Fibroblast of the conjunctiva (primary cell): Measurements from ENCODE around the gene EMP2.
"Not testable (repeated sequence)": the region's sequence is repeated elsewhere in the genome, so short reads cannot be mapped to it uniquely, and the experiment has no call there.

ENCODE experiments used
- DNase-seq: peaks from one replicate; pipeline ENCODE4 v3.0.0-alpha.2; 2010; ENCODE audit warnings: low read depth

The EMP2 gene, protein sequence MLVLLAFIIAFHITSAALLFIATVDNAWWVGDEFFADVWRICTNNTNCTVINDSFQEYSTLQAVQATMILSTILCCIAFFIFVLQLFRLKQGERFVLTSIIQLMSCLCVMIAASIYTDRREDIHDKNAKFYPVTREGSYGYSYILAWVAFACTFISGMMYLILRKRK

DNA sequence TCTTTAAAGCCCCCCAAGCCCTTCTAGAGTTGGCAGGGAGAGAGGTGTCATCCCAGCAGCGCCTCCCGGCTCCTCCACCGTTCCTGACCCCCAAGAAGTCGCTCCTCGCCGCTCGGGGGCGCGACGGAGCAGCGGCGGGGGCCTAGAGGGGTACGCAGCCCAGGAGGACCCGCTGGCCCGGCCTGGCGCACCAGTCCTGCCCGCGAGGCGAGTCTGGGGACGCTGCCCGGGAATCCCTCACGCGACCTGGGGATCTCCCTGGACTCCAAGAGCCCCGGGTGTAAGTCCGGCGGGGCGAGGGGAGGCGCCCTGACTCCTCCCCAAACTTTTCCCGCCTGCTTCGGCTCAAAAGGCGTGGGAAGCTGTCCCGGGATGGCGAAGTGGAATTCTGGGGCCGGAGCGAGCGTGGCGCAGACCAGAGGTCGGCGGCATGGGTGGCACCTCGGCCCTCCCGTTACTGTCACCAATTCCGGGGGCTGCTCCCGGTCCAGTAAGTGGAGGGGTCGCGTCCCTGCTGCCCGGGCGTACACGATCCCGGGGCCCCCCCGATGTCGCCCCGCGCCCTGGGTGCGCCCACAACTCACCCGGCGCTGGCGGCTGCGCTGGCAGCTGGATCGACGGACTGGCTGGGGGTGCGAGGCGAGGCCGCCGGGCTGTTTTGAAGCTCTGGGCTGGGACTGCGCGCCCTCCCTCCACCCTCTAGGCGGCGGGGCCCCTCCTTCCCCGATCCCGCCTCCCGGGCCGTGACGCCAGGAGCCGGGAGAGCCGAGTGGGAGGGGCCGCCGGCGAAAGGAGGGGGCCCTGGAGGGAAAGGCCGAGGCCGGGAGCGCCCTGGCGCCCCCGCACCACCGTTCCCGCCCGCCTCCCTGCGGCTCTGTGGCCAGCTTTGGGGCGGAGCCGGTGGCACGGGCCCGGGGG lies at the start of gene EMP2:
Gene EMP2 (minus strand): TSS at position 634 of the 918 bp plus-strand sequence. CDS start 32,981 bp downstream, outside the sequence.
- peak; percentile 35 for DNase-seq

DNA sequence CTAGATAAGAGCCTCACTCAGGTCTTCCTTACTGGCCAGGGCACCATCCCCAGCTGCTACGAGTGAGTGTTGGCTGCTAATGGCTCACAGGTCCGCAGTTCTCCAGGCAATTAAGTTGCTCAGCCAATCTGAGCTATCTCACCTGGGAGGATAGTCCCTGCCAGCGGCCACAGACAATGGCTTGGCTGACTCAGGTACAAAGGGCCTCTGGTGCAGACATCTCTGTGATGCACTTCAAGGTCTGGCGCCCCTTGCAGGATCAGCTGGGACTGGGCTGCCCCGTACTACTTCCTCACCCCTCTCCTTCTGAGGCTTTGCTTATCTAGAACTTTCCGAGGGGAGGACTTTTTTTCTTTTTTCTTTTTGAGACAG lies 49.2 kb upstream of the EMP2 start:
- no peak for DNase-seq

DNA sequence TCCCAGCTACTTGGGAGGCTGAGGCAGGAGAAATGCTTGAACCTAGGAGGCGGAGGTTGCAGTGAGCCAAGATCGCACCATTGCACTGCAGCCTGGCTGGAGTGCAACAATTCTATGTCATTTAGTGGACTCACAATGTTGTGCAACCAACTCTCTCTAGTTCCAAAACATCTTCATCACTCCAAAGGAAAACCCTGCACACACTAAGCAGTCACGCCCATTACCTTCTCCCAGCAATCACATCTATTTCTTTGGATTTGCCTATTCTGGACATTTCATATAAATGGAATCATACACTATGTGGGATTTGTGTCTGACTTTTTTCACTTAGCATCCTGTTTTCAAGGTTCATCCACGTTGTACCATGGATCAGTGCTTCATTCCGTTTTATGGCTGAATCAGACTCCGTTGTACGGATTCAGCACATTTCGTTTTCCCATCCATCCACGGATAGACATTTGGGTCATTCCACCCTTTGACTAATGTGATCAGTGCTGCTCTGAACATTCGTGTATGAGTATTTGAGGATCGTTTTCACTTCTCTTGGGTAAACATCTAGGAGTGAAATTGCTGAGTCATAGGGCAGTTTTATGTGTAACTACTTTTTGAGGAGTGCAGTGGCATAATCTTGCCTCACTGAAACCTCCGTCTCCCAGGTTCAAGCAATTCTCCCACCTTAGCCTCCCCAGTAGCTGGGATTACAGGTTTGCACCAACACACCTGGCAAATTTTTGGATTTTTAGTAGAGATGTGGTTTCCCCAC lies 45.4 kb upstream of the EMP2 start:
- DNase-seq = no peak

DNA sequence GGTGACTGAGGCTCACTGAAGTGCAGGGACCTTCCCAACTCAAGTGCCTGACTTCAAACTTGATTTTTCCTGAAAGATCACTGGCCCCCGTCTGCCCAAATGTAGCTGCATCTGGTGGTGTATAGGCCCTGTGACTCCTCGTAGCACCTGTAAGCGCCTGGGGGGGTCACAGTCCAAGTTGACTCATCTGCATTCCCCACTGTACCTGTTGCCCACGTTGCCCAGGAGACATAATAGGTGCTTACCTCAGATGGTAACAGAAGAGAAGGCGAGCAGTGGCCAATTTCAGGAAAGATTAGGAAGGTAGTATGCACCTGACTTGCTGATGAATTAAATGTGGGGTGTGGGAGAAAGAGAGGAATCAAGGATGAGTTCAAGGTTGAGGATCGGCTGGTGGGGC lies 44.1 kb upstream of the EMP2 start:
- no peak for DNase-seq

DNA sequence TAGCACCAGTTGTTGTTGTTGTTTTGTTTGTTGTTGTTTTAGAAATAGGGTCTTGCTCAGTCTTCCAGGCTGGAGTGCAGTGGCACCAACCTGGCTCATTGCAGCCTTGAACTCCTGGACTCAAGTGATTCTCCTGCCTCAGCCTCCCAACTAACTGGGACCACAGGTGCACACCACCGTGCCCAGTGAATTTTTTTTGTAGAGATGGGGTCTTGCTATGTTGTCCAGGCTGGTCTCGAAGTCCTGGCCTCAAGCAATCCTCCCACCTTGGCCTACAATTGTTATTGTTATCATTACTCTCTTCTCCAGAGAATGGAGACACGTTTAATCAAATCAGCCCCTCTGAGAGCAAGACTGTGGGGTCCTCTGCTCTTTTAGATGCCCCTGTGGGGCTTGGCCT lies 42.7 kb upstream of the EMP2 start:
- no peak for DNase-seq

DNA sequence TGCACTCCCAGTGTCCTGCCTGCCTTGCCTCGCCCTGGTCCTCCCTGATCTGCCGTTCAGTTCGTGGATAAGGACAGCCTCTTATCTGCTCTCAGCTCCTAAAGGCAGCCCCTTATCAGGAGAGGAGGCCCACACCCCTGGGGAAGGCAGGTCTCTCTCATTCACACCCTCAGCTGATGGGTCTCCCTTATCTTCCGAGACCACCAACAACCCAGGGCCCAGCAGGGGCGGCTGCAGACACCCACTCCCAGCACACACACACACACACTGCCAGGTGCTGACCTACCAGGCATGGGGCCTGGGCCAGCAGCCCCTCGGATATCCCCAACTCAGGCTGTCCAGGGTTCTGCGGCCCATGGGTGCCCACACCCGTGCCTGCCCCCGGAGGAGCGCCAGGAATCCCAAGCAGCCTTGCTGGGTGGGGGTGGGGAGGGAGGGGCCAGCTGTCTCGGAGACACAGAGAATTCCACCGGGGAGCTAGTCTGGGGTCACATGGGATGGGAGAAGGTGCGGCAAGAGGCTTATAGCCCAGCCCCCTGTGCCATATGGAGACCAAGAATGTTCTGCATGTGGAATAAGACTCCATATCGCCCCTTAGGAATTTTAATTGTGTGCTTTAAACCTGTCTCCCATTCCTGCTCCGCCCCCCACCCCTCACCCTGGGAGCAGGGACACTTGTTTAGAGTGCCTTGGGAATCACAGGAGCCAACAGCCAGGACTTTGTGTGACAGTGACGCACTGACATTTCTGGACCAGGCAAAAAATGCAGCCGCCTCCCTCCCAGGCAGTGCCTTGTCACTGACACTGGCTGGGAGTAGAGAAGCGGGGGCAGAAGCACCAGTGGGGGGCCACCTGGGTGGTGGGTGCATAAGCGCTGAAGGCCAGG lies 41.9 kb upstream of the EMP2 start:
- DNase-seq = no peak

DNA sequence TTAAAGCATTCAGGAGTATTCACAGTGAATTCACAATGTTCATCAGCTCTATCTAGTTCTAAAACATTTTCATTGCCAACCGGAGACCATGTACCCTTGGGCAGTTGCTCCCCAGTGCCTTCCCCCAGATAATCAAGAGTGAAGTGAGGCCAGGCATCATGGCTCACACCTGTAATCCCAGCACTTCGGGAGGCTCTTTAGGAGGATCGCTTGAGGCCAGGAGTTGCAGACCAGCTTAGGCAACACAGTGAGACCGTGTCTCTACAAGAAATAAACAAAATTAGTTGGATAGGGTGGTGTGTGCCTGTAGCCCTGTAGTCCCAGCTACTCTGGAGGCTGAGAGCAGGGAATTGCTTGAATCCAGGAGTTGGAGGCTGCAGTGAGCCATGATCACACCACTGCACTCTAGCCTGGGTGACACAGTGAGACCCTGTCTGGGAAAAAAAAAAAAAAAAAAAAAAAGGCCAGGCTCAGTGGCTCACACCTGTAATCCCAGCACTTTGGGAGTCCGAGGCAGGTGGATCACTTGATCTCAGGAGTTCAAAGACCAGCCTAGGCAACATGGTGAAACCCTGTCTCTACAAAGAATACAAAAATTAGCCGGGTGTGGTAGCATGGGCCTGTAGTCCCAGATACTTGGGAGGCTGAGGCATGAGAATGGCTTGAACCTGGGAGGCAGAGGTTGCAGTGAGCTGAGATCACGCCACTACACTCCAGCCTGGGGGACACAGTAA lies 41.0 kb upstream of the EMP2 start:
- DNase-seq = not testable (repeated sequence)

DNA sequence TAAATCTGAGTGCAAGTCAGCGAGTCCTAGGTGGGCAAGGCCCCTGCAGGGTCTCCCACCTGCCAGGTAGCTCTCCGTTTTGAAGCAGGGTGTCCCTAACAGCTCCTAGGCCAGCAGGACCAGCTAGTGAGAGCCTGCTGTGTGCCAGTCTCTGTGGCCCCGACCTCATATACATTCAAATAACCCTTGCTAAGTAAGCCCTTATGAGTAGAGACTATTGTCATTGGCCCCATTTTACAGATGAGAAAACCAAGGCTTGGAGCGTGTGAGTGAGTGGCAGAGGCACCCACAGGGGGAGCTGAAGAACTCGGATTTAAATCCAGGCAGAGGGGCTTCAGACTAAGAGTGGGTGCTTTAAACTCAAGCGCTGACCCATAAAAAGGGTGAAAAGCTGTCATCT lies 39.7 kb upstream of the EMP2 start:
- DNase-seq = no peak

DNA sequence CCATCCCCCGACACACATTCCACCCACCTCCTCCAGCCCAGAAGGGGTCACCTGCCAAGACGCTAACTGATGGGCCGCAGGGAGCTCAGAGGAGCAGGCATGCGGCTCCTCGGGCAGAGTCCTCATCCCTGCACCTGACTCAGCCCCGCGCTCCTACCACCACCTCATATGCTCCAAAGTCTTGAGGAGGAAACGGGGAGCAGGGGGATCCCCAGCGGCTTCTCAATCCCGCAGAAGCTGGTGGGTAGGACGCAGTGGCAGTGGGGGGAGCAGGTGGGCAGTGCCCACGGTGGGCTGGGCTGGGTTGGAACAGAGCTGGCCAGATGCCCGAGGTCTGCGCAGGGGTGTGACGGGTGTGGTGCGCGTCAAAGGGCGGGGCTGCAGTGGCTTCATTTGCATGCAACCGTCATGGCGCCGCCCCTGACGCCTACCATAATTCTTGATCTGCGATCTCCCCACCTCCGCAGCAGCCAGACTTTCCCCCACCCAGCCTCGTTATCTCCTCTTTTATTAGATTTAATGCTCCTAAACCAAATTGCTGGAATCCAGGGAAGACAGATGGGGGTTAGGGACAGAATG lies 39.0 kb upstream of the EMP2 start:
- DNase-seq = no peak

DNA sequence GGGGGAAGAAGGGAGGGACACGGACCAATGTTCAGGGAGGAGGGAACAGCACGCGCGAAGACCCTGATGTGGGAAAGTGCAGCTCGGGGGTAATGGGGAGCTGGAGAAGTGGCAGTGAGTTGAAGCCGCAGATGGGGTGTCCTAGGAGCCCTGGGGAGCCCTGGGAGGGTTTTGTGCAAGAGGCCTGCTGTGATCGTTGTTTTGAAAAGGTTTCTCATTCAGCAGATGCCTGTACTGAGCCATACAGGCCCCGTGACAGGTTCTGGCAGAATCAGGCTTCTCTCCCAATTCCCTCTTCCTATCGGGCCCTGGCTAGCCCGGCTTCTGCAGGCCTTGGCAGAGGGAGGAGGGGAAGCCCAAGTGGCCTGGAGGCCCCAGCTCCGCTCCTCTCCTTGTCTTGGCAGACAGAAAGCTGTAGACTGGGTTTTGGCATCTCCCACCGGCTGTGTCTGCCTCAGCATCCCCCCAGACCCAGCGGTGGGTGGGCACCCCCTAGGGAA lies 38.4 kb upstream of the EMP2 start:
- DNase-seq = no peak

DNA sequence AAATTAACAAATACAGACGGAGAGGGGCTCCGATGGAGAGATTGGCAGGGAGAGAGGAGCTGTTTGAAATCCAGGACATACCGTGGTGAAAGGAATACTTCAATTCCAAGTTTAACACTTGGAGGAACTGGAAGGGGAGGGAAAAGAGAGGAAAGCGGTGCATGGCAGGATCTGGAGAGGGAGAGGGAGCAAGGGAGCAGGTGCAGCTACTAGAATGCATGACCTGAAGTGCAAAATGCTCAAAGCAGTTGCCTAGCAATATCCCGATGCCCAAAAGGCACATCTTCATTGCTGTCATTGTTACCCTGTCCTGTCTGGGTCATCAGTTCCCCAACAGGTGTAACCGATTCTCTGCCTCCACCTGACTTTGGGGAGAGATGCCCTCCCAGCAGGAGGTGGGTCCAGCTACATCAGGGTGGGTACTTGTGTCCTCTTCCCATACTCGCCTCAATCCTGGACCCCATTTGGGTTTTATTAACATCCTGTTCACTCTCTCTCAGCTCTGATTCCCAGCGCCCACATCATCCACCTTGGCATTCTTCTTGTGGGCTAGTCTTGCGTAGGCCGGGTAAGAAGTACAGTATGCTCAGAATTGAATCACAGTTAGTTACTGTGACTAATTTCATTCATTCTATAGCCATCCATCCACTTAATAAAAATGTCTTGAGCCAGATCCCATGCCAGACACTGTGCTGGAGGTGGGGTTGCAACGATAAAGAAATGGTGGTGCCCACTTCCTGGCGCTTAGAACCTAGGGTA lies 37.4 kb upstream of the EMP2 start:
- no peak for DNase-seq

DNA sequence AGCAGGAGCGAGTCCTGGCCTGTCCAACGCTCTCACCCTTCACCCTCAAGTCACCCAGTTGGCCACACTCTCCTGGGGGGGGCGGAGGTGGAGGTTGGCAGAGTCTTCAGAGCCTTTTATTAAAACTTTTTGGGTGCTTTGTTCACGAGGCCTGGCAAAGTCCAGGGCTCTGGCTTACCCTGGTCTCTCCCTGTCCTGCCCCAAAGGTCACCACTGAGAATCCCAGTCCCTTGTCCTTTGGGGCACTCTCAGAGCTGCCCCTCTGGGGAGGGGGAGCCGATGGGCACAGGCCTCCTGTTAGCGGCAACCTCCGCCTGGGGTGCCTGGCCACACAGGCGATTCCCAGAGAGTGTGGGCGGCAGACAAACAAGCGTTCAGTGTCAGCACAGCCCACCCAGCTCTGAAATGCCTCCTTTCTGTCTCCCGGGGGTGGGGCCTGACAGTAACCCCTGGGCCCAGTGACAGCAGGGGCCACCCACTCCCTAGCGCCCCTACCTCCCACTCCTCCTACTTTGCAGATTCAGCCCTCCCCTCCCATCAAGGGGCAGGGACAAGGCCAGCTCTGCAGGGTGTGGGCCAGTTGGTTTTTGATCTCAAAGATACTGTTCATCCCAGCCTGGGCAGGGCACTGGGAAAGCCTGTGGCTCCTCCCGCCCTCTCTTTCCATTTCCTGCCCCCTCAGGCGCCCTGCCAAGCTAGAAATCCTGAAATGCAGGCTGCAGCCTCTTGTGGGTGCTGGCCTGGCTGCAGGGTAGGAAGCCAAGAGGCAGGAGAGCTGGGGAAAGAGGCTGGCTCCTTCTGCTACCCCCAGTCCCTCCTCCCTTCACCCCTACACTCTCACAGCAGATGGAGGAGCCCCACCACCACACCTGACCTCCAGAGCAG lies 36.6 kb upstream of the EMP2 start:
- DNase-seq = peak; percentile 16

DNA sequence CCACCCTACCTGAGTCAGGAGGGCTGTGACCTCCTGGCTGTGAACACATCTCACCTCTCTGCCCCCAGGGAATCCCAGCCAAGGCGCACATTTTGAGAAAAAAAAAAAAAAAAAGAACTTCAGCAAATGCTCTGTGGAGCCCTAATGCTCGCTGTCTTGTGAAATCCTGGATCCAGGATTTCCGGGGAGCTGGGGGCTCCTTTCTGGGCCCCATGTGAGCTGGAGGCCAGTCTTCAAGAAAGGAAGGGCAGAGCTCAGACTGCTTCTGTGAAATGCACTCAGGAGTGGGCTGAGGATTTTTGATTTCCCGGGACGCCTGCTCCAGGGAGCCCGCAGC lies 36.0 kb upstream of the EMP2 start:
- no peak for DNase-seq

DNA sequence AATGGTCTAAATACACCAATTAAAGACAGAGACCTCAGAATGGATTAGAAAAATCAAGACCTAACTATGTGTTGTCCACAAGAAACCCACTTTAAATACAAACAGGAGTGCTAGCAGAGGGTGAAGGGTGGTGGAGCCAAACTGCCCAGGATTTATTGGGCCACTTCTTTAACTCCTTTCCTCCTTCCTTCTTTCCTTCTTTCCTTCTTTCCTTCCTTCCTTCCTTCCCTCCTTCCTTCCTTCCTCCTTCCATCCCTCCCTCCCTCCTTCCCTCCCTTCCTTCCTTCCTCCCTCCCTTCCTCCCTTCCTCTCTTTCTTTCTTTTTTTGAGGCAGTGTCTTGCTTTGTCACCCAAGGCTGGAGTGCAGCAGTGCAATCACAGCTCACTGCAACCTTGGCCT lies 34.3 kb upstream of the EMP2 start:
- no peak for DNase-seq

DNA sequence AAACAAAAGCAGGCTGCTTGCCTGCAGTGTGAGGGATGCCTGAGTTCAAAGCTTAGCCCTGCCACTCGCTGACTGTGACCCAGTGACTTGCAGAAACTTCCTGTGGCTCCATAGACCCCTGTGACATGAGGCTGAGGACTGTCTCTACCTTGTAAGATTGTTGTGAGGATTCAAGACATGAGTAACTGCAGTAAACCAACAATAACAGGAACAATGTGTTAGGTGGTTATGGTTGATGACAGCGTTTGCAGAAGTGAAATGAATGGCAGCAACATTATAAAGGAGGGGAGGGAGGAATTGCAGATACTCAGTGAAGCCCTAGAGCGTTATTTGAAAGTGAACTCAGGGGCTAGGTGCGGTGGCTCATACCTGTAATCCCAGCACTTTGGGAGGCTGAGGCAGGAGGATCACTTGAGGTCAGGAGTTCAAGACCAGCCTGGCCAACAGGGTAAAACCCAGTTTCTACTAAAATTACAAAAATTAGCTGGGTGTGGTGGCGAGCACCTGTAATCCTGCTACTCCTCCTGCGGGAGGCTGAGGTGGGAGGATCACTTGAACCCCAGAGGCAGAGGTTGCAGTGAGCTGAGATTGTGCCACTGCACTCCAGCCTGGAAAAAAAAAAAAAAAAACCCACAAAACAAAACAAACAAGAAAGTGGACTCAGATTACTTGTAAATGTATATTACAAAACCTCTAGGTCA lies 33.5 kb upstream of the EMP2 start:
- no peak for DNase-seq

DNA sequence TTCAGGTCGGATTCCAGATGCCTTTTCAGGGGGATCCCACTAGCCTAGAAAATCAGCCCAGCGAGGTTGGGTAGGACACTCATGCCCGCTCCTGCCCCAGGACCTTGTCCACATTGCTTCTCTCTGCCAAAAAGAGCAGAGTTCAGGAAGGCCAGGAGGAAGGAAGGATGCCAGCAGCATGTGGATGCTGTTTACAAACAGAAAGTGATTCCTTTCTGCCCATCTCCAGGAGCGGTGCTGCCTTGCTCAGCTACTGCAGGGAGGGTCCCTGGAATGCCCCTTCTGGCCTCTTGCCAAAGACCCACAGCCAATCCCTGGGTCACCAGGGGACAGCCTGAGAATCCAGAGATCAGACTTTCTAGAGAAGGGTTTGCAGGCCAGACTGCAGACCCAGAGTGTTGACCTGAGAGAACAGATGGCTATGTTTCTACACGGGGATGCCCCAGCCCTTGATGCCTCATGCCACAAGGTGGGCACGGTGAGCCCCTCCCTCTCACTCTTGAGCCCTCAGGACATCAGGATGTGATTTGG lies 32.3 kb upstream of the EMP2 start:
- no peak for DNase-seq

DNA sequence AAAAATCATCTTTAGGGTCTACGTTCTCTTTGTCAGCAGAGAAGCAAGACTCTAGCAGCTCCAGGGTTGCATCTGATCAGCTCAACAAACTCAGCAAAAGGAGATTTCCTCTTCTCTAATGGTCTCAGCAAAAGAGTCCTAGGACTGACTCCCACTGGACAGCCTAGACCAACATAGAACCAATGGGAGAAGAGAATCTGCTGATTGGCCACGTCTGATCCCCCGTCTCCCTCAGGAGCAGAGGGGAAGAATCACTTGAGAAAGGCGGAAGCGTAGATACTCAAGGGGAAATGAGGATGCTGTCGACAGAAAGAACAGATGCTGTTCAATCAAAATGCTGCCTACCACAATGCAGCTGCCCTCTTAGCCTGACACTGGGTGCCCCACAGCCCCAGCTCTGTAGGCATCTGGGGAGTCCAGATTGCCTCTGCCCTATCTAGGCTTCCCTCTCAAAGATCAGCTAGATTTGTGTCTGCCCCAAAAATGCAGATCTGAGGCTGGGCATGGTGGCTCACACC lies 31.5 kb upstream of the EMP2 start:
- DNase-seq = no peak
